ENCODE data around the gene MYADM. TPM values are rescaled to one million over a fixed set of nuclear protein-coding genes. Genes with fewer than 3 reads are reported as not detected.

MYADM gene
- total RNA-seq, 1 donor from 2014 or later, result 422 TPM

- H3K36me3 ChIP-seq, result no peaks in the 10 kb centered on the region
- DNase-seq (ENCODE audit: low spot score in 2 of 2), result no peak
- intact Hi-C loops (cut with DNase I), result no loop called here
- H3K9me3 ChIP-seq, result no peaks in the 10 kb centered on the region
- H3K4me1 ChIP-seq, result no peaks in the 10 kb centered on the region
- H3K27me3 ChIP-seq, result no peaks in the 10 kb centered on the region
- no peak for TF ChIP-seq CTCF (IDR thresholded peaks at IDR 0.05)
- H3K4me3 ChIP-seq, result no peak overlapping the region
- no peak overlapping the region for H3K27ac ChIP-seq
These were observed 30.5 kb downstream of the MYADM start for GRCh38 chr19:53898166-53898565.

- intact Hi-C loops (cut with DNase I), result no loop called here
- Histone ChIP-seq H3K36me3 (no peaks in the 10 kb centered on the region), H3K9me3 (no peaks in the 10 kb centered on the region), H3K4me1 (no peaks in the 10 kb centered on the region), H3K27ac (no peak overlapping the region), H3K4me3 (no peak overlapping the region), H3K27me3 (no peaks in the 10 kb centered on the region)
- no peak for DNase-seq (ENCODE audit: low spot score in 2 of 2)
- no peak for TF ChIP-seq CTCF (IDR thresholded peaks at IDR 0.05)
These were observed 31.1 kb downstream of the MYADM start for GRCh38 chr19:53898636-53899341.

GRCh38 chr19:53900191-53900860 is 32.6 kb downstream of the MYADM start:
- Histone ChIP-seq H3K9me3 (no peaks in the 10 kb centered on the region), H3K4me1 (no peaks in the 10 kb centered on the region), H3K4me3 (no peak overlapping the region), H3K36me3 (no peaks in the 10 kb centered on the region), H3K27me3 (no peaks in the 10 kb centered on the region), H3K27ac (no peak overlapping the region)
- TF ChIP-seq CTCF (IDR thresholded peaks at IDR 0.05), result no peak
- intact Hi-C loops (cut with DNase I), result no loop called here
- no peak for DNase-seq (ENCODE audit: low spot score in 2 of 2)

GRCh38 chr19:53903055-53903680 is 35.5 kb downstream of the MYADM start:
- TF ChIP-seq CTCF (IDR thresholded peaks at IDR 0.05), result no peak
- intact Hi-C loops (cut with DNase I), result no loop called here
- H3K4me1 ChIP-seq, result no peaks in the 10 kb centered on the region
- H3K27me3 ChIP-seq, result no peaks in the 10 kb centered on the region
- no peak overlapping the region for H3K27ac ChIP-seq
- no peak for DNase-seq (ENCODE audit: low spot score in 2 of 2)
- H3K36me3 ChIP-seq, result no peaks in the 10 kb centered on the region
- no peaks in the 10 kb centered on the region for H3K9me3 ChIP-seq
- no peak overlapping the region for H3K4me3 ChIP-seq

GRCh38 chr19:53904909-53905308 is 37.2 kb downstream of the MYADM start:
- Histone ChIP-seq H3K36me3 (no peaks in the 10 kb centered on the region), H3K9me3 (no peaks in the 10 kb centered on the region), H3K4me1 (peaks cover 0 to 3% of the 10 kb centered on the region in 2 donors), H3K4me3 (no peak overlapping the region), H3K27ac (no peak overlapping the region), H3K27me3 (peaks cover 5% of the 10 kb centered on the region)
- DNase-seq (ENCODE audit: low spot score in 2 of 2), result no peak
- intact Hi-C loops (cut with DNase I), result no loop called here
- TF ChIP-seq CTCF (IDR thresholded peaks at IDR 0.05), result no peak
